Left colon (tissue), 2 donors: Measurements from ENCODE around the gene NOCT. TPM values are rescaled to one million over a fixed set of nuclear protein-coding genes. Genes with fewer than 3 reads are reported as not detected.

ENCODE experiments used
- ATAC-seq: fragments of 200-7000 bp; cut with Tn5 transposase; one replicate; pipeline ENCODE4 v1.9.1; 2020; ENCODE audit warnings: mild to moderate bottlenecking, moderate library complexity
- DNase-seq, 2 donors: peaks; one replicate each; pipeline ENCODE4 v3.0.0-alpha.2; 2020
- intact Hi-C, 2 donors: fragments of 100-400 bp; cut with DNase I in 1 of 2; cut with micrococcal nuclease in 1 of 2; formaldehyde crosslinking; loops; one replicate each; pipeline versions ENCODE4 v1.11.2 to v1.14.0; 2022; cut with DNase I, micrococcal nuclease
- total RNA-seq, 2 donors: library from RNA; stranded (reverse); fragmentation: NEBNext Ultra II Directional; extraction: Animal tissue kit (Norgen Biotek cat#: 25700); gene quantifications; one replicate each; pipeline ENCODE4 v1.2.1, GENCODE V29; 2021
- donor health status: DM: no; HTN: no; CAD: no.
- donor health status: DM: yes; HTN: yes; CAD: no.

The NOCT gene
- total RNA-seq, 2 donors from 2014 or later: 9.2 to 15.3 TPM

DNA sequence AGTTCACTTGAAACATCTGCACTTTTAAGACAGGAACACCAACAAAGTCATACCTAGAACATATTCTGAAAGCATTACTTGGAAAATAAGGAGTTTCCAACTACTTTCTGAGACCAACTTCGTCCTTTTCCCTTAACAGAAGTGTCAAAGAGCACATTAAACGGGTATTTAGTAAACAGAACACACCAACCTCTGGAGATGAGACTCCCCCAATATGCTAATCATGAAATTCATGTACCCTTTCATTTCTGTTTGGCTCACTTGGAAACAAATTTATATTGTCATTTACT is 69.2 kb downstream of the NOCT start:
- DNase-seq: no peak
- intact Hi-C loops: loop anchor here (10.0 kb wide), 2 partner anchors 90 to 210 kb away; partner anchors contain the start of gene ELF2 (in 1 of the 2)
- no peak for ATAC-seq

DNA sequence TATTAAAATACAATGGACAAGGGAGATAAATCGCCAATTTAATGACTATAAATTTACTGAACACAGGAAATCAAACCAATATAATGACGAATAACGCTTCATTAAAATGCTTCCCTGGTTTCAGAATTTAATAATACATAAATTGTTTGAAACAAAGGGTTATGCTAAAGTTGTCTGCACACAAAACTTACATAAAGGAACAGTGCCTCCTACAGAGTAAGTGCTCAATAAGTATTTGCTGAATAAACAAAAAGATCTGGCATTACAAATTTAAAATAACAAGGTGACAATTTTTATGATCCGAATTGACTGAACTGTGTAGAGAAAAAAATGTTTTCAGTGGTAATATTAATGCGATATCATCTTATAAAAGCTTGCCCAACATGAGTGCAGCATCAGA is 69.6 kb downstream of the NOCT start:
- intact Hi-C loops: loop anchor here (10.0 kb wide), 2 partner anchors 90 to 210 kb away; partner anchors contain the start of gene ELF2 (in 1 of the 2)
- DNase-seq (no peak), ATAC-seq (no peak)

DNA sequence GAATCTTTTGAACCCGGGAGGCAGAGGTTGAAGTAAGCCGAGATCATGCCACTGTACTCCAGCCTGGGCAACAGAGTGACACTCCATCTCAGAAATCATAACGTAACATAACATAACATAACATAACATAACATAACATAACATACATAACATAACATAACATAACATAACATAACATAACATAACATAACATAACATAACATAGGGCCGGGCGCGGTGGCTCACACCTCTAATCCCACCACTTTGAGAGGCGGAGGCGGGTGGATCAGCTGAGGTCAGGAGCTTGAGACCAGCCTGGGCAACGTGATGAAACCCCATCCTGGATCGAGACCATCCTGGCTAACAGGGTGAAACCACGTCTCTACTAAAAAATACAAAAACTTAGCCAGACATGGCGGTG is 76.7 kb downstream of the NOCT start:
- intact Hi-C loops: no loop called here
- ATAC-seq (no peak), DNase-seq (no peak)

Other genes starting within 250 kb of the NOCT start
- 10 to 100 TPM; 32.6 TPM for gene ELF2, start 161.4 kb downstream of the NOCT start, total RNA-seq